OCI-LY7 (cell line): ENCODE results near the gene ARL16.

Experiments used
- CTCF ChIP-seq: fragments of 200-600 bp; sonication (generic); conservative IDR thresholded peaks from 2 replicates; pipeline ENCODE4 v1.5.1; 2014; ENCODE audit warnings: mild to moderate bottlenecking, antibody characterized with exemption, low read length, moderate library complexity, mixed read lengths
- EZH2phosphoT487 ChIP-seq: fragments of 200-600 bp; sonication (generic); IDR thresholded peaks from 2 replicates; pipeline ENCODE4 v1.6.1; 2018; ENCODE audit warnings: low read depth, borderline replicate concordance, mild to moderate bottlenecking, mixed run types, antibody characterized with exemption, low read length, moderate library complexity, mixed read lengths

DNA sequence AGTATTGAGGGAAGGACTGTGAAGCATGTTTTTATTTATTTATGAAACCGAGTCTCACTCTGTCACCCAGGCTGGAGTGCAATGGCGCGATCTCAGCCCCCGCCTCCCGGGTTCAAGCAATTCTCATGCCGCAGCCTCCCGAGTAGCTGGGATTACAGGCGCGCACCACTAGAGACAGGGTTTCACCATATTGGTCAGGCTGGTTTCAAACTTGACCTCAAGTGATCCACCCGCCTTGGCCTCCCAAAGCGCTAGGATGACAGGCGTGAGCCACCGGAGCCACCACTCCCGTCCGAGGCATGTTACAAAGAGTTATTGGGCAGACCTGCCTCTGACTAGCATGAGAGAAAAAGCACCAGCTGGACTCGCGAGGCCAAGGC is 22.6 kb upstream of the ARL16 start:
- TF ChIP-seq CTCF (no peak), EZH2phosphoT487 (no peak)
